Body of pancreas (tissue), 4 donors: ENCODE data around the gene ADCY2.

Experiments
- CTCF ChIP-seq, 7 experiments: fragments of 450-650 bp in 4 of 7; fragments of 200-600 bp in 3 of 7; sonication (generic) in 3 of 7; IDR thresholded peaks; one replicate each; pipeline ENCODE4 v1.5.1; 2016 to 2019; ENCODE audit warnings: antibody characterized with exemption in 7 of 7
- POLR2A ChIP-seq, 3 donors: fragments of 450-650 bp; IDR thresholded peaks; one replicate each; pipeline ENCODE4 v1.6.1; 2016; ENCODE audit warnings: antibody characterized with exemption in 3 of 3, mild to moderate bottlenecking in 2 of 3

- TF ChIP-seq CTCF (IDR thresholded peaks at IDR 0.05), result no peak
- TF ChIP-seq POLR2A (IDR thresholded peaks at IDR 0.05), result no peak
Measured at GRCh38 chr5:7540736-7541485, 145.0 kb downstream of the ADCY2 start.
